Measurements from ENCODE around the gene RWDD3.

GRCh38 chr1:95245029-95245428, 11.0 kb downstream of the RWDD3 start:
- TF ChIP-seq CTCF (IDR thresholded peaks at IDR 0.05; ENCODE audit: insufficient read depth, low read length, poor library complexity, severe bottlenecking) (no peak), EZH2phosphoT487 (conservative IDR thresholded peaks at IDR 0.05; ENCODE audit: low read length) (no peak)

All from SU-DHL-6 (cell line).